IPS-18a (cell line): Measurements from ENCODE around the gene CTNNBIP1.
"Not testable (repeated sequence)": the region's sequence is repeated elsewhere in the genome, so short reads cannot be mapped to it uniquely, and the experiment has no call there.

ENCODE experiments used
- H3K27ac ChIP-seq: one replicate; pipeline ENCODE4 v1.5.1; 2013; ENCODE audit warnings: low read length
- H3K27me3 ChIP-seq: one replicate; pipeline ENCODE4 v1.6.1; 2013; ENCODE audit warnings: mild to moderate bottlenecking, low read length; ENCODE audit not compliant: control insufficient read depth, insufficient read depth
- H3K36me3 ChIP-seq: one replicate; pipeline ENCODE4 v1.6.1; 2013; ENCODE audit warnings: low read depth, low read length; ENCODE audit not compliant: control insufficient read depth
- H3K4me1 ChIP-seq: one replicate; pipeline ENCODE4 v1.6.1; 2013; ENCODE audit warnings: low read depth, low read length; ENCODE audit not compliant: control insufficient read depth
- H3K4me3 ChIP-seq: one replicate; pipeline ENCODE4 v1.5.1; 2013; ENCODE audit warnings: low read length
- H3K9ac ChIP-seq: one replicate; pipeline ENCODE4 v1.6.1; 2013; ENCODE audit warnings: mild to moderate bottlenecking, low read length, moderate library complexity
- H3K9me3 ChIP-seq: one replicate; pipeline ENCODE4 v1.6.1; 2013; ENCODE audit warnings: low read depth, low read length; ENCODE audit not compliant: control insufficient read depth

The CTNNBIP1 gene, protein sequence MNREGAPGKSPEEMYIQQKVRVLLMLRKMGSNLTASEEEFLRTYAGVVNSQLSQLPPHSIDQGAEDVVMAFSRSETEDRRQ

DNA sequence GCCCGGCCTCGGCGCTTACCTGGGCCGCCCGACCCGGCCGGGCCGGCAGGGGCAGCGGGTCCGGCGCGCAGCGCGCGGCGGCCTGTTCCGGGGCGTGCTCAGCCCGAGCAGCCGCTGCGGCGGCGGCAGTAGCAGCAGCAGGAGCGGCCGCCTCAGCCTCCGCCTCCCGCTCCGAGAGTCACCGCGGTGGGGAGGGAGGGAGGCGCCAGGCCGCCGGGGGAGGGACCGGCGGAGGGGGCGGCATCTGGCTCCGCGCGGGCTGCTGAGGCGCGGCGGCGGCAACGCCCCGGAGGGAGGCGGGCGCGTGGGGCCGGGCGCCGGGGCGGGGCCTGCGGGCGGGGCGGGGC is at the start of gene CTNNBIP1:
Gene CTNNBIP1 (minus strand): TSS at position 194 of the 347 bp plus-strand sequence. CDS start 38,205 bp downstream, outside the sequence.
- no peaks in the 10 kb centered on the region for H3K27me3 ChIP-seq
- H3K4me1 ChIP-seq: no peaks in the 10 kb centered on the region
- H3K36me3 ChIP-seq: no peaks in the 10 kb centered on the region
- peak within 1 kb of the TSS; percentile 70 for H3K9ac ChIP-seq
- peak within 1 kb of the TSS; percentile 76 for H3K27ac ChIP-seq
- peak within 1 kb of the TSS; percentile 92 for H3K4me3 ChIP-seq
- no peaks in the 10 kb centered on the region for H3K9me3 ChIP-seq

DNA sequence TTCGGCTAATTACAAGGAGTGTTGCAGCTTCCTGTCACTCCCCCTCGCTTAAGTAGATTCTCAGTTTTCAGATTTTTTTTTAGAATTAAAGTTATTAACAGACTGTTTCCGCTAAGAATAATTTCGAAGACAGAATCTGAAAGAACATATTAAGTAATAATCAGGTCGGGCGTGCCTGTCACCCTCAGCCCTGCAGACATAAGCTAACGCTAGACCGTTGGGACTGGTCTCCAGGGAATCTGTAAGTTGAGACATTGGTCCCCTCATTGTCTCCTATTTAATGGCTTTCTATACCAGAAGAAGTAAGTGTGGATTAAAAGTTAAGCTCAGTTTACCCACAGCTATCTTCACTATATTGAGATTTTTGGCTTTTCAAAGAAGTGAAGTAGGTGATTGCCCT is 47.7 kb upstream of the CTNNBIP1 start:
- Histone ChIP-seq H3K36me3 (no peaks in the 10 kb centered on the region), H3K9ac (no peak overlapping the region), H3K27ac (no peak overlapping the region), H3K9me3 (no peaks in the 10 kb centered on the region), H3K27me3 (no peaks in the 10 kb centered on the region), H3K4me1 (peaks cover 10% of the 10 kb centered on the region), H3K4me3 (no peak overlapping the region)

DNA sequence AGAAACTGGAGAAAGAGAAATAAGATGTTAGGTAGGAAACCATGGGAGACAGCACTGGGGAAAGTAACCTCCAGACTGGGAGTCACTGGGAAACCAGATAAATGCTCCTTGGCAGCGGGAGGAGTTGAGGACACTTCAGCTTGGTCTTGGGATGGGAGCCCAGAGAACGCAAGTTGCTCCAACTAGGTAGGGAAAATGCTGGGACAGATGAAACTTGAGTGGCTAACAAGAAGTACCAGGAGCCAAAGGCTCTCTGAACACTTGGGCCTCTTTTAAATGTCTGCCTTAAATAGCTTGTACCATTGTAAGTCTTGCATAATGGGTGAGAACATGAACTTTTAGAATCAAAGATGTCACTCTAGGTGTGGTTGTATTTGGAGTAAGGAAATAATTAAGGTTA is 36.2 kb upstream of the CTNNBIP1 start:
- Histone ChIP-seq H3K9ac (no peak overlapping the region), H3K36me3 (no peaks in the 10 kb centered on the region), H3K4me1 (peaks cover 6% of the 10 kb centered on the region), H3K4me3 (no peak overlapping the region), H3K27me3 (no peaks in the 10 kb centered on the region), H3K27ac (no peak overlapping the region), H3K9me3 (no peaks in the 10 kb centered on the region)

DNA sequence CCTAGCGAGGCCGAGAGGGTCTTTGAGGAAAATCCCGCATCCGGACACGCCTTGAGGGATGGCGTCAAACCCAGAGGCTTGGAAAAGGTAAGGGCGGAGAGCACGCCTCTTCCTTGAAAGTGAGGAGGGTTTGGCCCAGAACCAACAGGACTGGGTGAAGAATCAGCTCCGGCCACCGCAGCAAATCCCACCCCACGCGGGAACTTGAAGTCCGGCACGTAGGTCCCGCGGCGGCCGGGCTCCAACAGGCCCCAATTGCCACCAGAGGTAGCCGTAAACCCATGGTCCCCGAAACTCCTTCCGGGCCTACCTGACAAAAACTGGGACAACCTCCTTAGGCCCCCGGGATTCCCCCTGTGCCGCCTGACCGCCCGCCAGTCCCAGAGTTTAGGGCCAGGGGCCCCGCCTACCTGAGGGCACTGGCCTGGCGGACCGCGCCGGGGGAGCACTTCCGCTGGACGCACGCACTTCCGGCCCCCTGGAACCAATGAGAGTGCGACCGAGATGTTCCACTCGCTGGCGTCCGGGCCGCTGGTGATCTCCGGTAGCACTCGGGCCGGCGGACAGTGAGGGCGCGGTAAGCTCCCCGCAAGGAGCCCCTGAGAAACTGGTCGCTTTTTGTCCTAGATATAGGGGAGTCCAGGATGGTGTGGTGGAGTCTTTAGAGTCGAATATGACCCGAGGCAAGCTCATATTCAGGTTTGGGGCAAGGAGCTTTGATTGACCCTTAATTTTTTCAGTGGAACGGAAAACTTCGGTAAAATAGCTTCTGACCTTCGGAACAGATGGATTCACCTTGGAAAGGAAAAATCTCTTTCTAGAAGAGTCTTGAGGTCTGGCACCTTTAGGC is 33.1 kb upstream of the CTNNBIP1 start, which contains the start of the genes LZIC and NMNAT1:
Gene LZIC (minus strand): TSS at position 453 of the 850 bp plus-strand sequence. CDS start 6,772 bp downstream, outside the sequence.
Gene NMNAT1 (plus strand): TSS at position 537 of the 850 bp plus-strand sequence. CDS start 28,599 bp downstream, outside the sequence.
- H3K27ac ChIP-seq: peak within 1 kb of the TSS; percentile 72
- peak within 1 kb of the TSS; percentile 95 for H3K9ac ChIP-seq
- no peaks in the 10 kb centered on the region for H3K9me3 ChIP-seq
- H3K4me1 ChIP-seq: no peaks in the 10 kb centered on the region
- H3K27me3 ChIP-seq: no peaks in the 10 kb centered on the region
- H3K4me3 ChIP-seq: peak within 1 kb of the TSS; percentile 99
- peaks cover 4% of the 10 kb centered on the region for H3K36me3 ChIP-seq

DNA sequence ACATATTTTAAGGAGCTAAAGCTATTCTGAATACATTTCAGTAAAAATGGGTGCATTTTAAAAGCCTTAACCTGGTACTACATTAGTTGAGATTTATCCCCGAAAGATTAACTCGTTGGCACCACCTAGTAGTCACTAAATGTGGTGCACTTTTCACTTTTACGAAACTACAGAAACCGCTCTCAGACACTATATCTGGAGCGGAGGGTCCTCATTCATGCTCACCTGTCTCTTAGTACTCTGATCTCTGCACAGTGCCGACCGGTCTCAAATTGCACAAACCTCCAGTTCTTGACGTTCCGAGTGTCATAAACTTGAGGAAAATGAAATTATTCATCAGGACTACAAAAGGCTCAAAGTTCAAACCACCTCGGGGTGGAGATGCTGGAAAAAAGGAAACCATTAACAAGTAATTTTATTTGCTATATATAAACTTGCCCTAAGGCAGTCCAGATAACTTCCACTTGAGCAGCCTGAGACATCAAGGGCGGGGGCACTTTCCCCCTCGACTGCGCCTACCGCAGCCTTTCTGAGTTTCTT is 32.4 kb upstream of the CTNNBIP1 start:
- Histone ChIP-seq H3K27ac (peak overlapping the region; percentile 63), H3K4me3 (peak overlapping the region; percentile 99), H3K9me3 (no peaks in the 10 kb centered on the region), H3K36me3 (peaks cover 4% of the 10 kb centered on the region), H3K4me1 (no peaks in the 10 kb centered on the region), H3K27me3 (no peaks in the 10 kb centered on the region), H3K9ac (peak overlapping the region; percentile 95)

DNA sequence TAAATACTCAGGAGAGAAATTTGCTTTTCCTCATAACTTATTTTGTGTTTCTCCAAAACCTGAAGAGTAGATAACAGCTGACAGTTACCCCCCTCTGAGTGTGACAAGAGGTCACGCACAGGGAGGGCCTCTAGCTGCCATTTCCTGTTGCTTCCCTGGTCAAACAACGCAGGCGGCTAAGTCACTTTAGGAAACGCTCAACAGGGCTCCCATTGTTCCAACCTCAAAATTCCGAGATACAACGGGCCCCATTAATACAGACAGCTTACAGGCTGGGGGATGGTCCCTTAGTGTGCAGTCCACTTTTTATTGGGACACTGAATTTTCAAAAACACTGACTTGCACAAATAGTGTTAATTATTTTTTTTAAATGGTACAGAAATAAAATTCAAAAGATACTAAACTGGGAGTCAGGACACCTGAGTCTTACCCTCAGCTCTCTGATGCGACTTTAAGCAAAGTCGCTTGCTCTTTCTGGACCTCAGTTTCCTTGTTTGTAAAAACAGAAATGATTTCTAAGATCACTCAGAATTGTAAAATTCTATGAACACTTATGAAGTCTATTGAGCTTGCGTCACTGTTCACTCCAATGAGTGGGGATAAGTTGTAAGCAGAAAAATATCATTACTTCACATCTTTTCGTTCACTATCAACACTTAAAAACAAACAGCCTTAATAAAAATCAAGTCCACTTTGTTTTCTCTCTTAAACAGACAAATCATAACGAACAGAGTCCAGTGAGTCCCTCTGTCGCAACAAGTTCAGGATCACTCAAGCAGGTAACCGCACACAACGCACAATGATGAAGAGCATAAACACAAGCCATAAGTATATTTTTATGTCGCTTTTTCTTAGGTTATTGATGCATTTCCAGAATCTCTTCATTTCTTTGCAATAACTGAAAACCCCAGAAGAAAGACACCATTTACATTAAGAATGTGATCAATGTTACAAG is 19.6 kb upstream of the CTNNBIP1 start:
- Histone ChIP-seq H3K4me3 (no peak overlapping the region), H3K27me3 (no peaks in the 10 kb centered on the region), H3K4me1 (peaks cover 34% of the 10 kb centered on the region), H3K27ac (peak overlapping the region; percentile 54), H3K9ac (peak overlapping the region; percentile 12), H3K9me3 (no peaks in the 10 kb centered on the region), H3K36me3 (peaks cover 10% of the 10 kb centered on the region)

DNA sequence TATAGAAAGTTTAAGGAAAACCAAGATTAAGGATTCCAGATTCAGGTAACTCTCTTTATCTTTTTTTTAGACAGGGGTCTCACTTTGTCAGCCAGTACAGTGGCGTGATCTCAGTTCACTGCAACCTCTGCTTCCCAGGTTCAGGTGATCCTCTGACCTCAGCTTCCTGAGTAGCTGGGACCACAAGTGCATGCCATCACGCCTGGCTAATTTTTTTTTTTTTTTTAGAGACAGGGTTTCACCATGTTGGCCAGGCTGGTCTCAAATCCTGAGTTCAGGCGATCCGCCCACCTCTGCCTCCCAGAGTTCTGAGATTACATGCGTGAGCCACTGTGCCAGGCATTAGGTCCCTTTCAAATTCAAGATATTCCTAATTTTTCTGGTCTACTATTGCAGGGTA is 17.2 kb upstream of the CTNNBIP1 start:
- peaks cover 40% of the 10 kb centered on the region for H3K4me1 ChIP-seq
- no peaks in the 10 kb centered on the region for H3K9me3 ChIP-seq
- H3K9ac ChIP-seq: no peak overlapping the region
- no peak overlapping the region for H3K27ac ChIP-seq
- no peaks in the 10 kb centered on the region for H3K27me3 ChIP-seq
- peaks cover 5% of the 10 kb centered on the region for H3K36me3 ChIP-seq
- H3K4me3 ChIP-seq: no peak overlapping the region

DNA sequence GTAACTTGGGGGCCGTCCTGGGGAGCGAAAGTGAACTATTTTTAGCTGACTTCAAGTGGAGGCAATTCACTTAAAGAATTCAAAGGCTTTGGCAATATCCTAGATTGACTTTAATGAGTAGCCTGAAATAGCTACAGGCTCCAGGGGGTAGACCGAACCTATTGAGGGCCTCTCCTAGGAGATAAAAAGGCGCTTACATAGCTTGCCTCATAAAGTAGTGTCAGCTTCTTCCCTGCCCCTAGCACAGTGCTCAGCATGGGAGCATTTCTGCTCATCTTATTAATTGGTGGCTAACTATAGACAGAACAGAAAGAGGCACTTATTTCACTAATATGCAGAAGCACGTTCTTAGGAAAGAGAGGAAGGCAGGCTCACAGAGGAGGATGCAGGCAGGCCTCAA is 12.3 kb upstream of the CTNNBIP1 start:
- no peak overlapping the region for H3K9ac ChIP-seq
- H3K4me3 ChIP-seq: no peak overlapping the region
- no peaks in the 10 kb centered on the region for H3K9me3 ChIP-seq
- H3K27ac ChIP-seq: no peak overlapping the region
- no peaks in the 10 kb centered on the region for H3K27me3 ChIP-seq
- no peaks in the 10 kb centered on the region for H3K36me3 ChIP-seq
- H3K4me1 ChIP-seq: peaks cover 23% of the 10 kb centered on the region

DNA sequence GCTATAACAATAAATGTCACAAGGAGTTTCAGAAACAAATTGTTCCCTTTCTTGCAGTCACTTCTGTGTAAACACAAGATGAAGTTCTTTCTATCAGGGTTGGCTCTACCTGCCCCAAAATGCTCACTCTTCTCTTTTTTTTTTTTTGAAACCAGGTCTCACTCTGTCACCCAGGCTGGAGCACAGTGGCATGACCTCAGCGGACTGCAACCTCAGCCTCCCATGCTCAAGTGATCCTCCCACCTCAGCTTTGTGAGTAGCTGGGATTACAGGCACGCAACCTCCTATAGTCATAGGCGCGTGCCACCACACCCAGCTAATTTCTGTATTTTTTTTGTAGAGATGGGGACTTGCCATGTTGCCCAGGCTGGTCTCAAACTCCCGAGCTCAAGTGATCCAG is 10.5 kb upstream of the CTNNBIP1 start:
- Histone ChIP-seq H3K27ac (no peak overlapping the region), H3K36me3 (no peaks in the 10 kb centered on the region), H3K4me1 (peaks cover 11% of the 10 kb centered on the region), H3K9me3 (no peaks in the 10 kb centered on the region), H3K27me3 (no peaks in the 10 kb centered on the region), H3K4me3 (no peak overlapping the region), H3K9ac (no peak overlapping the region)

DNA sequence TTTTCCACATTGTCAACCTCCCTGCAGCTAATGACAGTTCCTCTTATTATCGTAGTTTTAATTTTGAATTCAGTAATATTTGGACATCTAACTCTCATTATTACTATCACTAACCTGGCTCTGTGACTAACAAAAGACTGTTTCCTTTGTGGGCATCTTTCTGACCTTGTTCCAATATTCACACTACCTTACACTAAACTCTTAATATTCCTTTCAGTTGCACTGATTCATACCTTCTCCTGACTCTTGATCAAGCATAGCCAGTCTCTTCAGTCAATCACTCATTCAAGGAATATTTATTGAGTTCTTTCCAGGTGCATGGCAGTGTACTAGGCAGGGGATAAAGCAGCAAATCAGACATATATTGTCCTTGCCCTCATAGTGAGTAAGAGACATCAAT is 7.8 kb upstream of the CTNNBIP1 start:
- Histone ChIP-seq H3K9ac (no peak overlapping the region), H3K27me3 (no peaks in the 10 kb centered on the region), H3K36me3 (no peaks in the 10 kb centered on the region), H3K9me3 (no peaks in the 10 kb centered on the region), H3K4me3 (no peak overlapping the region), H3K27ac (no peak overlapping the region), H3K4me1 (peaks cover 11% of the 10 kb centered on the region)

DNA sequence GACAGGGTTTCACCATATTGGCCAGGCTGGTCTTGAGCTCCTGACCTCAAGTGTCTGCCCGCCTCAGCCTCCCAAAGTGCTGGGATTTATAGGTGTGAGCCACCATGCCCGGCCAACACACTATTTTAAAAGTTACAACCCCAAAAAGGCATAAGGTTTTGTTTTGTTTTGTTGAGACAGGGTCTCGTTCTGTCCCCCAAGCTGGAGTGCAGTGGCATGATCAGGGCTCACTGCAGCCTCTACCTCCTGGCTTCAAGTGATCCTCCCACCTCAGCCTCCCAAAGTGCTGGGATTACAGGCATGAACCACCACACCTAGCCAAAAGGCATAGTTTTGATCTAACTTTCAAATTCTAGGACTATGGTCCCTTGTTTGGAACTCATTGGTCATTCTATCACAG is 7.4 kb upstream of the CTNNBIP1 start:
- not testable (repeated sequence) for H3K27me3 ChIP-seq, H3K9me3 ChIP-seq, H3K27ac ChIP-seq, H3K4me3 ChIP-seq, H3K36me3 ChIP-seq, H3K9ac ChIP-seq, H3K4me1 ChIP-seq
